Superior temporal gyrus (tissue), 1 donor: ENCODE results near the gene GPR18.

Experiments used
- DNase-seq: peaks from one replicate; pipeline ENCODE4 v3.0.0-alpha.2; 2016; ENCODE audit errors: extremely low spot score

Gene GPR18

GRCh38 chr13:99208185-99208584 is 50.0 kb downstream of the GPR18 start:
- DNase-seq, result no peak

GRCh38 chr13:99207511-99207910 is 50.7 kb downstream of the GPR18 start:
- DNase-seq, result no peak

- no peak for DNase-seq
Observed at GRCh38 chr13:99206873-99207272, 51.3 kb downstream of the GPR18 start.

GRCh38 chr13:99206226-99206625 is 52.0 kb downstream of the GPR18 start:
- DNase-seq, result no peak

- no peak for DNase-seq
Observed at GRCh38 chr13:99205621-99206220, 52.5 kb downstream of the GPR18 start.
